SK-N-SH (cell line): ENCODE results near the gene ERMARD. TPM values are rescaled to one million over a fixed set of nuclear protein-coding genes. Genes with fewer than 3 reads are reported as not detected.

Experiments
- CTCF ChIA-PET: fragments of 300-600, 350-600 bp; formaldehyde crosslinking; extraction: SDS; loops from one replicate; lab custom pipeline; 2021; lab: Yijun Ruan, JAX
- POLR2A ChIA-PET: fragments of 350-600 bp; sonication (Branson Sonifier 250); formaldehyde crosslinking; extraction: SDS; loops from one replicate; lab custom pipeline; 2020; ENCODE audit warnings: antibody characterized with exemption, inconsistent platforms; lab: Yijun Ruan, JAX
- DNase-seq: peaks from one replicate; pipeline ENCODE4 v3.0.0; 2012
- H2AFZ ChIP-seq: fragments of 200-600 bp; sonication (generic); 2 replicates; pipeline ENCODE4 v1.8.1; 2016; ENCODE audit warnings: antibody characterized with exemption, mild to moderate bottlenecking, low read depth
- H3F3A ChIP-seq: fragments of 200-600 bp; sonication (generic); replicated peaks from 2 replicates; pipeline ENCODE3; 2016; ENCODE audit warnings: antibody characterized with exemption, mild to moderate bottlenecking; ENCODE audit not compliant: insufficient read depth
- H3K27ac ChIP-seq, 2 experiments: fragments of 200-500 bp in 1 of 2; fragments of 200-600 bp in 1 of 2; sonication (Bioruptor generic) in 1 of 2; sonication (generic), shearing (Covaris generic) in 1 of 2; 2 replicates each; pipeline versions ENCODE4 v1.5.1 to v1.6.1; 2014 to 2016; ENCODE audit warnings: low read depth in 2 of 2, inconsistent platforms in 1 of 2, low read length in 1 of 2, mild to moderate bottlenecking in 1 of 2, mixed read lengths in 1 of 2
- H3K27me3 ChIP-seq: fragments of 200-600 bp; sonication (generic), shearing (Covaris generic); 2 replicates; pipeline ENCODE4 v1.6.1; 2016; ENCODE audit warnings: mixed run types; ENCODE audit not compliant: insufficient read depth
- H3K36me3 ChIP-seq, 2 experiments: fragments of 200-500 bp in 1 of 2; fragments of 200-600 bp in 1 of 2; sonication (Bioruptor generic) in 1 of 2; sonication (generic) in 1 of 2; replicated peaks in 1 of 2; 2 replicates each; pipeline versions ENCODE3 to v1.5.1; 2014 to 2016; ENCODE audit warnings: low read length in 1 of 2, mild to moderate bottlenecking in 1 of 2; ENCODE audit not compliant: insufficient read depth in 2 of 2, control insufficient read depth in 1 of 2
- H3K4me1 ChIP-seq, 2 experiments: fragments of 200-500 bp in 1 of 2; fragments of 200-600 bp in 1 of 2; sonication (Bioruptor generic) in 1 of 2; sonication (generic), shearing (Covaris generic) in 1 of 2; 2 replicates each; pipeline versions ENCODE4 v1.5.1 to v1.6.1; 2014 to 2016; ENCODE audit warnings: low read depth in 1 of 2, low read length in 1 of 2, mixed run types in 1 of 2; ENCODE audit not compliant: insufficient read depth in 2 of 2, control insufficient read depth in 1 of 2
- H3K4me2 ChIP-seq: fragments of 200-600 bp; sonication (generic), shearing (Covaris generic); 2 replicates; pipeline ENCODE4 v1.6.1; 2017; ENCODE audit warnings: mixed run types
- H3K4me3 ChIP-seq, 2 experiments: fragments of 200-500 bp in 1 of 2; fragments of 200-600 bp in 1 of 2; sonication (Bioruptor generic) in 1 of 2; sonication (generic), shearing (Covaris generic) in 1 of 2; 2 replicates each; pipeline versions ENCODE4 v1.5.1 to v1.8.1; 2014 to 2016; ENCODE audit warnings: low read depth in 2 of 2, inconsistent platforms in 1 of 2, low read length in 1 of 2, mild to moderate bottlenecking in 1 of 2, mixed read lengths in 1 of 2, moderate library complexity in 1 of 2
- H3K79me2 ChIP-seq: fragments of 200-600 bp; sonication (generic); 2 replicates; pipeline ENCODE4 v1.8.1; 2017; ENCODE audit warnings: mild to moderate bottlenecking; ENCODE audit not compliant: insufficient read depth
- H3K9ac ChIP-seq: fragments of 200-600 bp; sonication (generic); 2 replicates; pipeline ENCODE4 v1.6.1; 2017; ENCODE audit warnings: mixed run types
- H3K9me2 ChIP-seq: fragments of 200-600 bp; sonication (generic); 2 replicates; pipeline ENCODE4 v1.6.1; 2017; ENCODE audit warnings: mixed run types
- H3K9me3 ChIP-seq: fragments of 200-600 bp; sonication (generic); 2 replicates; pipeline ENCODE4 v1.6.1; 2017; ENCODE audit warnings: mixed run types, mild to moderate bottlenecking, moderate library complexity
- H4K20me1 ChIP-seq: fragments of 200-600 bp; sonication (generic); 2 replicates; pipeline ENCODE4 v1.6.1; 2017; ENCODE audit warnings: mild to moderate bottlenecking, mixed run types; ENCODE audit not compliant: insufficient read depth
- CHD2 ChIP-seq: fragments of 150-350 bp; IDR thresholded peaks from 2 replicates; pipeline ENCODE4 v1.6.1; 2018; ENCODE audit warnings: low read length; ENCODE audit not compliant: partially characterized antibody
- EP300 ChIP-seq, 2 experiments: IDR thresholded peaks; 2 replicates each; pipeline versions ENCODE4 v1.4.0 to v1.6.1; 2012; ENCODE audit warnings: borderline replicate concordance in 1 of 2, low read depth in 1 of 2, low read length in 1 of 2
- EZH2phosphoT487 ChIP-seq: fragments of 200-600 bp; sonication (generic); IDR thresholded peaks from 2 replicates; pipeline ENCODE4 v1.6.1; 2017; ENCODE audit warnings: low read depth, mixed run types, mild to moderate bottlenecking, antibody characterized with exemption, moderate library complexity, borderline replicate concordance
- FOSL2 ChIP-seq: IDR thresholded peaks from 2 replicates; pipeline ENCODE4 v1.4.0; 2012; ENCODE audit warnings: low read depth, mild to moderate bottlenecking, moderate library complexity, borderline replicate concordance
- FOXJ3 ChIP-seq: sonication (generic); formaldehyde crosslinking; IDR thresholded peaks from 2 replicates; pipeline ENCODE4 v1.5.1; 2020; ENCODE audit warnings: mild to moderate bottlenecking, missing genetic modification reagents
- FOXM1 ChIP-seq: IDR thresholded peaks from 2 replicates; pipeline ENCODE4 v1.4.0; 2012; ENCODE audit warnings: low read depth, mild to moderate bottlenecking
- GABPA ChIP-seq: IDR thresholded peaks from 2 replicates; pipeline ENCODE4 v1.4.0; 2012; ENCODE audit warnings: low read depth, mild to moderate bottlenecking
- GATA2 ChIP-seq: sonication (generic); formaldehyde crosslinking; IDR thresholded peaks from 2 replicates; pipeline ENCODE4 v1.5.0; 2020; ENCODE audit warnings: mild to moderate bottlenecking, missing genetic modification reagents
- JUND ChIP-seq: IDR thresholded peaks from 2 replicates; pipeline ENCODE4 v1.4.0; 2012
- MEF2A ChIP-seq: IDR thresholded peaks from 2 replicates; pipeline ENCODE4 v1.4.0; 2012; ENCODE audit warnings: low read depth, borderline replicate concordance
- NFIC ChIP-seq: IDR thresholded peaks from 2 replicates; pipeline ENCODE4 v1.4.0; 2012; ENCODE audit warnings: borderline replicate concordance
- PBX3 ChIP-seq: IDR thresholded peaks from 2 replicates; pipeline ENCODE4; 2012
- RAD21 ChIP-seq: IDR thresholded peaks from 2 replicates; pipeline ENCODE4 v1.6.1; 2012; ENCODE audit warnings: mild to moderate bottlenecking, low read length
- RCOR1 ChIP-seq: fragments of 150-350 bp; IDR thresholded peaks from 2 replicates; pipeline ENCODE4 v1.6.1; 2017; ENCODE audit warnings: antibody characterized with exemption, low read length
- RFX5 ChIP-seq: IDR thresholded peaks from 2 replicates; pipeline ENCODE4 v1.6.1; 2012; ENCODE audit warnings: mild to moderate bottlenecking, improper control_type of control experiment, low read length
- RXRA ChIP-seq: IDR thresholded peaks from 2 replicates; pipeline ENCODE4 v1.4.0; 2012; ENCODE audit warnings: low read depth, mild to moderate bottlenecking, borderline replicate concordance
- SIN3A ChIP-seq: IDR thresholded peaks from 2 replicates; pipeline ENCODE4 v1.6.1; 2012; ENCODE audit warnings: low read depth, mild to moderate bottlenecking, low read length, moderate library complexity, borderline replicate concordance
- TCF12 ChIP-seq: IDR thresholded peaks from 2 replicates; pipeline ENCODE4 v1.4.0; 2012
- TEAD4 ChIP-seq: IDR thresholded peaks from 2 replicates; pipeline ENCODE4 v1.4.0; 2012; ENCODE audit warnings: mild to moderate bottlenecking, borderline replicate concordance; ENCODE audit not compliant: insufficient read depth
- USF2 ChIP-seq: fragments of 150-350 bp; IDR thresholded peaks from 2 replicates; pipeline ENCODE4 v1.6.1; 2017; ENCODE audit warnings: antibody characterized with exemption, low read length, low read depth, borderline replicate concordance
- WGBS: methylation state at CpG from one replicate; pipeline ENCODE4 v1.1.6; 2017; ENCODE audit warnings: low lambda C conversion rate; 5-methylcytosine and 5-hydroxymethylcytosine counted together
- polyA plus RNA-seq, 3 experiments: library from polyadenylated mRNA; depleted of rRNA; stranded (reverse); fragments of >200 nt; gene quantifications; 2 replicates each; pipeline ENCODE4 v1.2.3, GENCODE V29; 2012
- TF ChIP-seq, protein P1 (sequence below): IDR thresholded peaks from 2 replicates; pipeline ENCODE4 v1.4.0; 2012; ENCODE audit warnings: low read depth
- TF ChIP-seq, protein P2 (sequence below): fragments of 150-350 bp; IDR thresholded peaks from 2 replicates; pipeline ENCODE4 v1.6.1; 2016; ENCODE audit warnings: mild to moderate bottlenecking, low read depth, low read length

ERMARD gene
- polyA plus RNA-seq, 1 of the 3 experiments (the other 2 are of a cell fraction) = 43.2 TPM

DNA sequence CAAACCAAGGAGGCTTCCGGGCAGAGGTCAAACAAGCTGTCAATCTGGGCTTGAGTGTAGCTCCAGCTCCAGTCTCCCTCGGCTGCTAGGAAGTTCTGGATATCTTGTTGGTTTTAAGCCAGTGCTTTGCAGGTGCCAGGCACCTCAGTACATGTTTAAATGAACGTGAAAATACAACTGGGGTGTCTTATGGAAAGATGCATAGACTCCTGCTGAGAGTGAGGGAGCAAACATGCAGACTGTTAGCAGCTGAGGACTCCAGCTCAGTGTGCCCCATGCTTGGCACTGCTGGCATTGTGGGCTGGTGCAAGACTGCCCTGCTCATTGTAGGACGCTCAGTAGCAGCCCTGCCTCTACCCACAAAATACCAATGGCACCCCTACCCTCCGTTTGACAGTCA lies 28.5 kb downstream of the ERMARD start:
- DNase-seq = no peak
- Histone ChIP-seq H3K4me2 (no peak overlapping the region), H3K9ac (no peak overlapping the region), H3K27me3 (no peaks in the 10 kb centered on the region), H3K27ac (no peak overlapping the region), H3K79me2 (no peaks in the 10 kb centered on the region), H3K9me2 (no peaks in the 10 kb centered on the region), H2AFZ (no peak overlapping the region), H3F3A (no peaks in the 10 kb centered on the region), H4K20me1 (no peaks in the 10 kb centered on the region), H3K4me3 (no peak overlapping the region), H3K9me3 (no peaks in the 10 kb centered on the region), H3K36me3 (peaks cover 3 to 36% of the 10 kb centered on the region in 2 experiments), H3K4me1 (no peaks in the 10 kb centered on the region)
- TF ChIP-seq GATA2 (CRISPR knock-in tag) (no peak), EZH2phosphoT487 (no peak), PBX3 (no peak), RAD21 (no peak), TCF12 (no peak), SIN3A (no peak), CHD2 (no peak), GABPA (no peak), USF2 (no peak), RFX5 (no peak), TEAD4 (no peak)
- TF ChIP-seq, protein P1, sequence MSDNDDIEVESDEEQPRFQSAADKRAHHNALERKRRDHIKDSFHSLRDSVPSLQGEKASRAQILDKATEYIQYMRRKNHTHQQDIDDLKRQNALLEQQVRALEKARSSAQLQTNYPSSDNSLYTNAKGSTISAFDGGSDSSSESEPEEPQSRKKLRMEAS = no peak
- ChIA-PET CTCF (interaction anchor here (1.4 kb wide), 1 partner anchor 52 kb away, joined by 4 read pairs; no protein-coding TSS in a partner anchor), POLR2A (no interaction called here)
- WGBS = 64% methylated on average over 4 of the region's 5 CpGs

DNA sequence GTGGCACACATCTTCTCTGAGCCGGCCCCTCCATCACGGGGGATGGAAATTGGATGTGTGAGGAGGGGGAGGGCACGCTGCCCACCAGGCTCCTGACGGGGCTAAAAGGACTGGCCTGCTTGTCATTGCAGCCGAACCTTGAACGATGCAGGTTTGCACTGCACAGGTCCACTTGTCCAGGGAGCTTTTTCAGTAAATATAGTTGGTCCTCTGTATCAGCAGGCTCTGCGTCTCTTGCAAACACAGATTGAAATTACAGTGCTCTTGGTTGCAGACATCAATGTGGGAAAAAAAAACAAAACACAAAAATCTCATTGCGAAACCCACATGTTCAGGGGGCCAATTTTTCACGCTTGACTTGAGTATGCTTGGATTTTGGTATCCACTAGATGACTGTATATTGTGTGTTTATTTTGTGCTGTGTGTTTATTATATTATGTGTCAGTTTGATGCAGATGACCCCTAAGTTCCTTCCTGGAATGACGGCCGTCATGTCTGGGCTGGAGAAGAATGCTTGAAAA lies 29.2 kb downstream of the ERMARD start:
- no peak overlapping the region for H3K9ac ChIP-seq
- no peaks in the 10 kb centered on the region for H3K9me3 ChIP-seq
- no peak overlapping the region for H3K4me3 ChIP-seq
- no peaks in the 10 kb centered on the region for H3K79me2 ChIP-seq
- no peak overlapping the region for H2AFZ ChIP-seq
- no peaks in the 10 kb centered on the region for H3K27me3 ChIP-seq
- H3K36me3 ChIP-seq = peaks cover 3 to 36% of the 10 kb centered on the region in 2 experiments
- H3K4me1 ChIP-seq = no peaks in the 10 kb centered on the region
- CTCF ChIA-PET = interaction anchor here (1.4 kb wide), 1 partner anchor 13 kb away, joined by 3 read pairs; no protein-coding TSS in a partner anchor
- POLR2A ChIA-PET = no interaction called here
- 94% methylated on average over 9 of the region's 11 CpGs for WGBS
- no peak for DNase-seq
- H3K27ac ChIP-seq = no peak overlapping the region
- TF ChIP-seq RFX5 (no peak), EP300 (IDR thresholded peaks at IDR 0.05; ENCODE audit: borderline replicate concordance in 1 of 2, low read depth in 1 of 2, low read length in 1 of 2) (no peak), PBX3 (no peak), MEF2A (no peak), TCF12 (no peak), USF2 (no peak), RXRA (no peak), NFIC (no peak), RAD21 (no peak), EZH2phosphoT487 (no peak), JUND (no peak), FOXJ3 (CRISPR knock-in tag) (no peak), FOSL2 (no peak), GATA2 (CRISPR knock-in tag) (no peak), FOXM1 (no peak), RCOR1 (no peak)
- TF ChIP-seq, protein P2, sequence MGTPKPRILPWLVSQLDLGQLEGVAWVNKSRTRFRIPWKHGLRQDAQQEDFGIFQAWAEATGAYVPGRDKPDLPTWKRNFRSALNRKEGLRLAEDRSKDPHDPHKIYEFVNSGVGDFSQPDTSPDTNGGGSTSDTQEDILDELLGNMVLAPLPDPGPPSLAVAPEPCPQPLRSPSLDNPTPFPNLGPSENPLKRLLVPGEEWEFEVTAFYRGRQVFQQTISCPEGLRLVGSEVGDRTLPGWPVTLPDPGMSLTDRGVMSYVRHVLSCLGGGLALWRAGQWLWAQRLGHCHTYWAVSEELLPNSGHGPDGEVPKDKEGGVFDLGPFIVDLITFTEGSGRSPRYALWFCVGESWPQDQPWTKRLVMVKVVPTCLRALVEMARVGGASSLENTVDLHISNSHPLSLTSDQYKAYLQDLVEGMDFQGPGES = no peak
- TF ChIP-seq, all 33 proteins: peak for 0
- Histone ChIP-seq H3F3A (no peaks in the 10 kb centered on the region), H3K4me2 (no peak overlapping the region), H4K20me1 (no peaks in the 10 kb centered on the region), H3K9me2 (no peaks in the 10 kb centered on the region)
